ENCODE results near the gene PEAR1.
A peak's percentile ranks its signal among the peaks of the same experiment; 100 is the strongest.

Gene PEAR1

GRCh38 chr1:156929596-156930238 lies 36.2 kb downstream of the PEAR1 start:
- Histone ChIP-seq H4K8ac (ENCODE audit: low read length) (no peak overlapping the region), H2BK120ac (ENCODE audit: low read depth, low read length) (no peak overlapping the region), H2BK15ac (ENCODE audit: low read depth, poor library complexity, severe bottlenecking) (no peak overlapping the region), H3K4me2 (ENCODE audit: low read length, poor library complexity, severe bottlenecking) (no peak overlapping the region), H2BK12ac (ENCODE audit: low read length in 2 of 2) (no peak overlapping the region), H3K4me1 (ENCODE audit: control insufficient read depth, insufficient read depth, low read depth, low read length) (peaks cover 10% of the 10 kb centered on the region), H2AFZ (ENCODE audit: low read depth, low read length) (no peak overlapping the region), H3K18ac (ENCODE audit: low read depth in 1 of 2, low read length in 2 of 2) (no peak overlapping the region), H3K4me3 (ENCODE audit: insufficient read depth in 1 of 2, low read depth in 1 of 2, low read length in 2 of 2) (no peak overlapping the region), H3K79me1 (replicated peaks; ENCODE audit: low read length, poor library complexity, severe bottlenecking) (no peaks in the 10 kb centered on the region), H2AK5ac (ENCODE audit: low read length, severe bottlenecking) (no peak overlapping the region), H3K14ac (ENCODE audit: low read length in 2 of 2) (no peak overlapping the region), H3K36me3 (ENCODE audit: control insufficient read depth in 1 of 2, insufficient read depth in 2 of 2, low read depth in 1 of 2, low read length in 2 of 2) (peaks cover 0 to 3% of the 10 kb centered on the region in 2 experiments), H3K27ac (ENCODE audit: low read length, poor library complexity, severe bottlenecking) (no peak overlapping the region), H2BK5ac (ENCODE audit: low read depth, low read length, poor library complexity, severe bottlenecking) (no peak overlapping the region), H3K9me3 (ENCODE audit: control insufficient read depth, low read length) (no peaks in the 10 kb centered on the region), H4K91ac (ENCODE audit: low read length) (no peak overlapping the region), H3K4ac (ENCODE audit: low read depth in 1 of 2, low read length in 2 of 2) (no peak overlapping the region), H3K23ac (ENCODE audit: low read length in 2 of 2) (no peak overlapping the region), H3K9ac (ENCODE audit: low read length) (no peak overlapping the region), H3K27me3 (ENCODE audit: control insufficient read depth in 1 of 2, insufficient read depth in 1 of 2, low read length in 2 of 2) (peaks cover 46 to 54% of the 10 kb centered on the region in 2 experiments)
- DNase-seq = no peak
- 83% methylated on average over 6 of the region's 6 CpGs for WGBS

GRCh38 chr1:156930483-156930882 lies 37.0 kb downstream of the PEAR1 start:
- Histone ChIP-seq H2BK15ac (ENCODE audit: low read depth, poor library complexity, severe bottlenecking) (no peak overlapping the region), H3K36me3 (ENCODE audit: control insufficient read depth in 1 of 2, insufficient read depth in 2 of 2, low read depth in 1 of 2, low read length in 2 of 2) (peaks cover 5 to 9% of the 10 kb centered on the region in 2 experiments)

GRCh38 chr1:156931211-156931952 lies 37.9 kb downstream of the PEAR1 start:
- Histone ChIP-seq H2BK120ac (ENCODE audit: low read depth, low read length) (no peak overlapping the region), H3K79me1 (replicated peaks; ENCODE audit: low read length, poor library complexity, severe bottlenecking) (no peaks in the 10 kb centered on the region), H3K36me3 (ENCODE audit: control insufficient read depth in 1 of 2, insufficient read depth in 2 of 2, low read depth in 1 of 2, low read length in 2 of 2) (peaks cover 13 to 16% of the 10 kb centered on the region in 2 experiments), H3K14ac (ENCODE audit: low read length in 2 of 2) (no peak overlapping the region), H2AFZ (ENCODE audit: low read depth, low read length) (no peak overlapping the region), H4K8ac (ENCODE audit: low read length) (no peak overlapping the region), H4K91ac (ENCODE audit: low read length) (no peak overlapping the region), H3K9me3 (ENCODE audit: control insufficient read depth, low read length) (no peaks in the 10 kb centered on the region), H3K27me3 (ENCODE audit: control insufficient read depth in 1 of 2, insufficient read depth in 1 of 2, low read length in 2 of 2) (peaks cover 30 to 41% of the 10 kb centered on the region in 2 experiments), H3K4me3 (ENCODE audit: insufficient read depth in 1 of 2, low read depth in 1 of 2, low read length in 2 of 2) (peak overlapping the region in 1 of 2 experiments; percentile 25), H3K9ac (ENCODE audit: low read length) (peak overlapping the region; percentile 1), H2BK5ac (ENCODE audit: low read depth, low read length, poor library complexity, severe bottlenecking) (no peak overlapping the region), H3K4ac (ENCODE audit: low read depth in 1 of 2, low read length in 2 of 2) (no peak overlapping the region), H3K23ac (ENCODE audit: low read length in 2 of 2) (no peak overlapping the region), H3K4me1 (ENCODE audit: control insufficient read depth, insufficient read depth, low read depth, low read length) (peaks cover 7% of the 10 kb centered on the region), H3K4me2 (ENCODE audit: low read length, poor library complexity, severe bottlenecking) (no peak overlapping the region), H2BK12ac (ENCODE audit: low read length in 2 of 2) (no peak overlapping the region), H2AK5ac (ENCODE audit: low read length, severe bottlenecking) (no peak overlapping the region), H2BK15ac (ENCODE audit: low read depth, poor library complexity, severe bottlenecking) (no peak overlapping the region), H3K27ac (ENCODE audit: low read length, poor library complexity, severe bottlenecking) (no peak overlapping the region), H3K18ac (ENCODE audit: low read depth in 1 of 2, low read length in 2 of 2) (no peak overlapping the region)
- DNase-seq = peak; percentile 35
- 94% methylated on average over 9 of the region's 11 CpGs for WGBS

More at GRCh38 chr1:156930483-156930882, 37.0 kb downstream of the PEAR1 start:
- no peak overlapping the region for H3K27ac ChIP-seq (ENCODE audit: low read length, poor library complexity, severe bottlenecking)
- H4K8ac ChIP-seq (ENCODE audit: low read length) = no peak overlapping the region
- no peak overlapping the region for H3K23ac ChIP-seq (ENCODE audit: low read length in 2 of 2)
- H2BK120ac ChIP-seq (ENCODE audit: low read depth, low read length) = no peak overlapping the region
- no peak overlapping the region for H2AK5ac ChIP-seq (ENCODE audit: low read length, severe bottlenecking)
- peaks cover 38 to 46% of the 10 kb centered on the region in 2 experiments for H3K27me3 ChIP-seq (ENCODE audit: control insufficient read depth in 1 of 2, insufficient read depth in 1 of 2, low read length in 2 of 2)
- no peak overlapping the region for H3K14ac ChIP-seq (ENCODE audit: low read length in 2 of 2)
- no peak overlapping the region for H3K18ac ChIP-seq (ENCODE audit: low read depth in 1 of 2, low read length in 2 of 2)
- no peak overlapping the region for H2AFZ ChIP-seq (ENCODE audit: low read depth, low read length)
- no peak overlapping the region for H3K4me2 ChIP-seq (ENCODE audit: low read length, poor library complexity, severe bottlenecking)
- H3K4me1 ChIP-seq (ENCODE audit: control insufficient read depth, insufficient read depth, low read depth, low read length) = peaks cover 10% of the 10 kb centered on the region
- H3K4me3 ChIP-seq (ENCODE audit: insufficient read depth in 1 of 2, low read depth in 1 of 2, low read length in 2 of 2) = no peak overlapping the region
- H3K4ac ChIP-seq (ENCODE audit: low read depth in 1 of 2, low read length in 2 of 2) = no peak overlapping the region
- WGBS = 70% methylated on average over 4 of the region's 4 CpGs
- H2BK5ac ChIP-seq (ENCODE audit: low read depth, low read length, poor library complexity, severe bottlenecking) = no peak overlapping the region
- H3K9ac ChIP-seq (ENCODE audit: low read length) = no peak overlapping the region
- DNase-seq = no peak
- H2BK12ac ChIP-seq (ENCODE audit: low read length in 2 of 2) = no peak overlapping the region
- no peak overlapping the region for H4K91ac ChIP-seq (ENCODE audit: low read length)
- H3K79me1 ChIP-seq (replicated peaks; ENCODE audit: low read length, poor library complexity, severe bottlenecking) = no peaks in the 10 kb centered on the region
- H3K9me3 ChIP-seq (ENCODE audit: control insufficient read depth, low read length) = no peaks in the 10 kb centered on the region

- no peak for DNase-seq
- Histone ChIP-seq H2BK12ac (ENCODE audit: low read length in 2 of 2) (no peak overlapping the region), H2BK15ac (ENCODE audit: low read depth, poor library complexity, severe bottlenecking) (no peak overlapping the region), H2BK5ac (ENCODE audit: low read depth, low read length, poor library complexity, severe bottlenecking) (no peak overlapping the region), H2BK120ac (ENCODE audit: low read depth, low read length) (no peak overlapping the region), H3K14ac (ENCODE audit: low read length in 2 of 2) (no peak overlapping the region), H3K4me3 (ENCODE audit: insufficient read depth in 1 of 2, low read depth in 1 of 2, low read length in 2 of 2) (no peak overlapping the region), H3K9me3 (ENCODE audit: control insufficient read depth, low read length) (no peaks in the 10 kb centered on the region), H3K18ac (ENCODE audit: low read depth in 1 of 2, low read length in 2 of 2) (no peak overlapping the region), H4K8ac (ENCODE audit: low read length) (no peak overlapping the region), H3K27ac (ENCODE audit: low read length, poor library complexity, severe bottlenecking) (no peak overlapping the region), H3K36me3 (ENCODE audit: control insufficient read depth in 1 of 2, insufficient read depth in 2 of 2, low read depth in 1 of 2, low read length in 2 of 2) (peaks cover 20 to 23% of the 10 kb centered on the region in 2 experiments), H3K4me1 (ENCODE audit: control insufficient read depth, insufficient read depth, low read depth, low read length) (peaks cover 6% of the 10 kb centered on the region), H2AK5ac (ENCODE audit: low read length, severe bottlenecking) (no peak overlapping the region), H3K23ac (ENCODE audit: low read length in 2 of 2) (no peak overlapping the region), H4K91ac (ENCODE audit: low read length) (no peak overlapping the region), H3K4ac (ENCODE audit: low read depth in 1 of 2, low read length in 2 of 2) (no peak overlapping the region), H3K79me1 (replicated peaks; ENCODE audit: low read length, poor library complexity, severe bottlenecking) (no peaks in the 10 kb centered on the region), H2AFZ (ENCODE audit: low read depth, low read length) (no peak overlapping the region), H3K4me2 (ENCODE audit: low read length, poor library complexity, severe bottlenecking) (no peak overlapping the region), H3K9ac (ENCODE audit: low read length) (no peak overlapping the region), H3K27me3 (ENCODE audit: control insufficient read depth in 1 of 2, insufficient read depth in 1 of 2, low read length in 2 of 2) (peaks cover 26 to 35% of the 10 kb centered on the region in 2 experiments)
- WGBS = 87% methylated on average over 8 of the region's 8 CpGs
These were observed 38.6 kb downstream of the PEAR1 start for GRCh38 chr1:156931974-156932710.

All from mesenchymal stem cell (in vitro differentiated cells and primary cell).